SW 1271 (cell line): ENCODE measurements around the gene KLHL42.
"Not testable (repeated sequence)": the region's sequence is repeated elsewhere in the genome, so short reads cannot be mapped to it uniquely, and the experiment has no call there.

Experiments used
- DNase-seq, 2 experiments: peaks; one replicate each; lab custom pipeline; 2025; lab: John Stamatoyannopoulos, UW

KLHL42 gene

GRCh38 chr12:27817766-27818165, 37.7 kb downstream of the KLHL42 start:
- DNase-seq: no peak

- DNase-seq: no peak
Observed at GRCh38 chr12:27818401-27818918, 38.4 kb downstream of the KLHL42 start.

- no peak for DNase-seq
Observed at GRCh38 chr12:27820564-27820963, 40.5 kb downstream of the KLHL42 start.

DNA sequence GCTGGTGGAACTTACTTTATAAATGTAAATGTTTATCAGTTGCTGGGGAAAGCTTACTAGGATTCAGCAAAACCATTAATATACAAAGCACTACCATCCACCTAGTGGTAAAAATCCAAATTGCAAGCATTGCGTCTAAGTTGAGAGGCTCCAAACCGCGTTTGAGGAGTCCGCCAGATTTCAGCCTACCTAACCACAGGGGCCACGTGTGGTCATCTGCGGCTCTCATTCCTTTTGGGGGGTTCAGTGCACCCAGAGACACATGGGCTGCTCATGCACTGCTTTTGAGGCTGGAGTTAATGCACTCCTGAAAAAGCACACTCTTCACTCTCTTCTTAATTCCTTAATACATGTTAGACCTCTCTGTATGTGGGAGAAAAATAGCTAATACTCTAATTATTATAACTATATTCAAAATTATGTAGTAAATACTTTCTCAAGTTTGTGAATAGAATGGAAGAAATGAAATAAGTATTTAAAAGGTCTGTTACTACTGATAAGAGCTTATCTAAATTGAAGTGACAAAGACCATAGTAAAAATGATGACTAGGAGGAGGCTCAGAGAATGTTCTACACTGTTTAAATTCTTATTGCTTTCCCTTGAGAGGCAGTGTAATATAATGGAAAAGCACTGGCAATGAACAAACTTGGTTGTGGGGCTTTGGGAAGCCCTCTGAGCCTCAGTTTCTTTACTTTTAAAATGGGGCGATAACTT, 41.4 kb downstream of the KLHL42 start:
- peak; percentile 58 to 81 for DNase-seq

DNA sequence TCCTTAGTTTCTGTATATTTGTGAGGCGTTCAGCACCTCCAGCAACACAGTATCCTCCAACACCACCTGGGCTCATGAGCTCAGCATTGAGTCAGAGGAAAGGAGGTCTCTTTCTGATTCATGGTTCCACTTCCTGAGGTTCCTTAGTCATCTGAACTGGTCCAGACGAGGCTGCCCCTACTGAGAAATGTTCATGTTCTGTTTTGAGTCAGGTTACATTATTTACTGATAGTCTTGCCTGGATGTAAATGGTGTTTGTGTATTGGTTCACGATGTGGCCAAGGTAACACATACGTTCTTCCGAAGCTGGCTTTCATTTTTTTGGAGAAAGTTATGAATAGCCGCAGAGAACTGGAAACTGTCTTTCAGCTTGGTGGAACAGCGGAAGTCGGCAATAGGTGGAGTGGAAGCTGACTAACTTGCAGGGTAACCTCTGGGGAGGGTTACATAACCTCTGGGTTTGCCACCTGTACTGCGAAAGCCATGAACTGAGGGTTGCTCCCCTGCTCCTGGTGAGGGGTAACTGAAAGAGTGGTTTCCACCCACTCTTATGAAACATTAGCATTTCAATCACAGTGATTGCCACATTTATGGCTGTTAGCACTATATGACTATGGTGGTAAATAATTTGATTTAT, 42.2 kb downstream of the KLHL42 start:
- DNase-seq: peak; percentile 58 to 80

GRCh38 chr12:27823038-27823437, 43.0 kb downstream of the KLHL42 start:
- no peak for DNase-seq

GRCh38 chr12:27824126-27824842, 44.3 kb downstream of the KLHL42 start:
- DNase-seq: no peak

GRCh38 chr12:27826076-27826475, 46.0 kb downstream of the KLHL42 start:
- DNase-seq: no peak

DNA sequence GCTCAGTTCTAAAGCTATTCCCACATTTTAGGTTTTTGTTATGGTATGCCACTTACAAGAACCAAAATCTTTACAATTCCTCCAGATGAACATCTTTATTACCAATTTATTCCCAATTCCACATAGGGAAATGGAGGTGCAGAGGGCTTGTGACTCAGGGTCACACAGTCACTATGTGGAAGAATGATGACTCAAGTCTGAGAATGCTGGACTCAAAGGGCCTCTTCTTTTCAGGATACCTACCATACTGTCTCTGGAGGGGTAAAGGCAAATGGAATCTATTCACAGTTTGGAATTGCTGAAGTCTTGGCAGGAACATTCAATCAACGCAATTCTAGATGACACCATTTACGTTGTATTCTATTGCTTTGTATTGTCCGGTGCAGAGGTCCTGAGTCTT, 48.2 kb downstream of the KLHL42 start:
- no peak for DNase-seq

DNA sequence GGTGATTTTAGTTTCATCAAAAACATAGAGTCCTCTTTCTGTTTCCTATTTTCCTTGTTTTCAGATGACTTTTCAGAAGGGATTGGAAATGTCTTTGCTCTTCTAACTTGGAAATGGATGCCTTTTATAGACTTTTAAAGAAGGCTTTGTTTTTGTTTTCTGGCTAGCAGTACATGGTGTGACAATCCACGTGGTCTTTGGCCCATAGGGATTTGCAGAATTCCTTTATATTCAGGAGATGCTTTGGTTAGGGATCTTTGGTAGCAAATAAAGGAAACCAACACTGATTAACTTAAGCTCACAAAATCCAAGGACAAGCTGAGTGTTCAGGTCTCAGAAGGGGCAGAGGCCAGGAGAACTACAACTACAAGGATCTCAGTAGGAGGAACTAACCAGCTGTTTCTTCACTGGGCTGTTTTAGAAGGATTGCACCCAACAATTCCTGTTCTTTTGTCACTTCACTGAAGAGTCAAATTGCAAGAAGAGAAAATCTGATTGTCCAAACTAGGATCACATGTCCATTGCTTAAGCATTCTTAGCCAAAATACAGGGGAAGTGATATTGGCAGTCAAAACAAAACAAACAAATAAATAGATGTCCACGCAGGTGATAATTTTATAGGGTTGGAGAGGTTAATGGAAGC, 58.6 kb downstream of the KLHL42 start:
- DNase-seq: no peak

- peak in 1 of 2 experiments; percentile 25 for DNase-seq
Observed at GRCh38 chr12:27840229-27840999, 60.4 kb downstream of the KLHL42 start.

DNA sequence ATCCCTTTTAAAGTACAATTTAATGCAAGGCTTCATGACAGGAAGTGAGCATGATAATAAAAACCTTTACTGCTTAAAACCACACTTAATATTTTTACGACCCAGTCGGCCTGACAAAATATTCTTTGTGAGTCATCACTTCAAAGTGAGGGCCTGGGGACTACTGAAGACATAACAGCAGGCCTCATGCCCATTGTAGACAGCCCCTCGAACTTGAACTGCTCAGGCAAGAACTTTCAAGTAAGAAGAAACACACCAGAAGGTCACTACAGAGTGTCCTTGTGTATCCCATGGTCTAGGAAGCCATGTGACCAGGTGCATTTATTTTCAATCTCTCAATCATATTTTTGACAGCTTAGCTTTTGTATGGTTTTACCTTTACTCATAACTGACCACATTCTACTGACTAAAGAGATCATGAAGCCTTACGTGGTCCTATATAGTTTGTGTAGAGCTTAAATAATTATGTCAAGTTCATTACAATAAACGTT, 61.4 kb downstream of the KLHL42 start:
- DNase-seq: no peak

GRCh38 chr12:27843714-27844245, 63.7 kb downstream of the KLHL42 start:
- DNase-seq: no peak

GRCh38 chr12:27844366-27845090, 64.5 kb downstream of the KLHL42 start:
- DNase-seq: no peak

GRCh38 chr12:27845187-27845586, 65.2 kb downstream of the KLHL42 start:
- no peak for DNase-seq

- DNase-seq: not testable (repeated sequence)
Observed at GRCh38 chr12:27845706-27846105, 65.7 kb downstream of the KLHL42 start.

GRCh38 chr12:27847293-27847692, 67.3 kb downstream of the KLHL42 start:
- DNase-seq: not testable (repeated sequence)

DNA sequence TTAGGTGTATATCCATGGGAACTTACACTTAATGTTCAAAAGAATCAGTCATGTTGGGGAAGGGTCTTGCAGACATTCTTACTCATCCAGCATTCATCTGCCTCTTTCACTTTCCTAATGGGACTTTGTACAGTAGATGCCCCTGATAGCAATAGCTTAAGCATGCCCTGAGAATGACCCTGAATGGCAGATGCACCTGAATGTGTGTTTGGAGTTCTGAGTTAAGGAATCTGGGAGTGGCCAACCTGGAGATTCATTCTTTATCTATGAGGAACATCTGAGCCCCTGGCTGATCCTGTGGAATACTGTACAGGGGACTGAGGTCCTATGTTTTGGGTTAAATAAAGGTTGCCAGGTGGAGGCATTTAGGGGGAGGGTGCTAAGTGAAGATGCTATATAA, 71.3 kb downstream of the KLHL42 start:
- no peak for DNase-seq

DNA sequence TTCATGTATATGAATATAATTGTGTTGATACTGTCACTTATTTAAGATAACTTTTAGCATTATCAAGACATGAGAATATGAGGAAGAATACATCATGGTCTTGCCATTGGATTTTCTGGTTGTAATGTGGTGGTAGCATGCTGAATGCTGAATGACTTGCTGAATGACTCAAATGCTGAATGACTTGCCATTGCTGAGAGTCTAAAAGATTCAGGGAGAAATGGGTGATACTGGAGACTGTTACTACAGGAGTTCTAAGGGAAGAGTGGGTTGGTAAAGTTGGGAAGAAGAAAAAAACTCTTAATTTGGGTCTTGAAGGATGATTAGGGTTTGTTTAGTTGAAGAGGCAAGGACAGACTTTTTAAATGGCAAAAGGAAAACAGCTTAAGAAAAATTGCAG, 72.1 kb downstream of the KLHL42 start:
- DNase-seq: no peak
